Osteocyte (in vitro differentiated cells): ENCODE results near the gene SP6. TPM values are rescaled to one million over a fixed set of nuclear protein-coding genes. Genes with fewer than 3 reads are reported as not detected.

Source experiments
- DNase-seq: peaks from one replicate; pipeline ENCODE4 v3.0.0; 2021; ENCODE audit warnings: mixed read lengths; ENCODE audit not compliant: unreplicated experiment; ENCODE audit errors: extremely low spot score
- H3K27ac Mint-ChIP-seq: one replicate; pipeline ENCODE4 v1.8.0; 2021; ENCODE audit warnings: mild to moderate bottlenecking, mixed read lengths; ENCODE audit not compliant: unreplicated experiment
- H3K27me3 Mint-ChIP-seq: one replicate; pipeline ENCODE4 v1.8.0; 2021; ENCODE audit warnings: mixed read lengths; ENCODE audit not compliant: unreplicated experiment
- H3K36me3 Mint-ChIP-seq: one replicate; pipeline ENCODE4 v1.8.0; 2021; ENCODE audit warnings: mixed read lengths; ENCODE audit not compliant: unreplicated experiment
- H3K4me1 Mint-ChIP-seq: one replicate; pipeline ENCODE4 v1.8.0; 2021; ENCODE audit warnings: mixed read lengths; ENCODE audit not compliant: unreplicated experiment
- H3K4me3 Mint-ChIP-seq: one replicate; pipeline ENCODE4 v1.8.0; 2021; ENCODE audit warnings: mild to moderate bottlenecking, moderate library complexity, mixed read lengths; ENCODE audit not compliant: unreplicated experiment
- H3K9me3 Mint-ChIP-seq: one replicate; pipeline ENCODE4 v1.8.0; 2021; ENCODE audit warnings: mixed read lengths; ENCODE audit not compliant: unreplicated experiment
- total RNA-seq: library from RNA; stranded (reverse); gene quantifications from 2 replicates; pipeline ENCODE4 v1.2.1, GENCODE V29; 2021
- TF ChIP-seq, protein P1 (sequence below): fragments of 200-600 bp; sonication (generic); IDR thresholded peaks from 2 replicates; pipeline ENCODE4 v1.5.0; 2021; ENCODE audit warnings: antibody characterized with exemption, mild to moderate bottlenecking, moderate library complexity

The SP6 gene
- total RNA-seq, 1 donor from 2014 or later = 0.16 TPM

- peaks cover 25% of the 10 kb centered on the region for H3K4me1 Mint-ChIP-seq
- no peaks in the 10 kb centered on the region for H3K9me3 Mint-ChIP-seq
Observed at GRCh38 chr17:47860386-47860785, 9.4 kb upstream of the SP6 start.

GRCh38 chr17:47857551-47858455 lies 6.8 kb upstream of the SP6 start:
- peaks cover 8% of the 10 kb centered on the region for H3K4me1 Mint-ChIP-seq
- no peaks in the 10 kb centered on the region for H3K9me3 Mint-ChIP-seq
- H3K27me3 Mint-ChIP-seq = peaks cover 33% of the 10 kb centered on the region
- no peak for DNase-seq
- no peaks in the 10 kb centered on the region for H3K36me3 Mint-ChIP-seq
- TF ChIP-seq, protein P1, sequence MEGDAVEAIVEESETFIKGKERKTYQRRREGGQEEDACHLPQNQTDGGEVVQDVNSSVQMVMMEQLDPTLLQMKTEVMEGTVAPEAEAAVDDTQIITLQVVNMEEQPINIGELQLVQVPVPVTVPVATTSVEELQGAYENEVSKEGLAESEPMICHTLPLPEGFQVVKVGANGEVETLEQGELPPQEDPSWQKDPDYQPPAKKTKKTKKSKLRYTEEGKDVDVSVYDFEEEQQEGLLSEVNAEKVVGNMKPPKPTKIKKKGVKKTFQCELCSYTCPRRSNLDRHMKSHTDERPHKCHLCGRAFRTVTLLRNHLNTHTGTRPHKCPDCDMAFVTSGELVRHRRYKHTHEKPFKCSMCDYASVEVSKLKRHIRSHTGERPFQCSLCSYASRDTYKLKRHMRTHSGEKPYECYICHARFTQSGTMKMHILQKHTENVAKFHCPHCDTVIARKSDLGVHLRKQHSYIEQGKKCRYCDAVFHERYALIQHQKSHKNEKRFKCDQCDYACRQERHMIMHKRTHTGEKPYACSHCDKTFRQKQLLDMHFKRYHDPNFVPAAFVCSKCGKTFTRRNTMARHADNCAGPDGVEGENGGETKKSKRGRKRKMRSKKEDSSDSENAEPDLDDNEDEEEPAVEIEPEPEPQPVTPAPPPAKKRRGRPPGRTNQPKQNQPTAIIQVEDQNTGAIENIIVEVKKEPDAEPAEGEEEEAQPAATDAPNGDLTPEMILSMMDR = no peak
- no peak overlapping the region for H3K27ac Mint-ChIP-seq
- no peak overlapping the region for H3K4me3 Mint-ChIP-seq

More at GRCh38 chr17:47860386-47860785, 9.4 kb upstream of the SP6 start:
- DNase-seq = no peak
- H3K4me3 Mint-ChIP-seq = no peak overlapping the region
- TF ChIP-seq, protein P1 = no peak
- no peak overlapping the region for H3K27ac Mint-ChIP-seq
- H3K27me3 Mint-ChIP-seq = peaks cover 7% of the 10 kb centered on the region
- H3K36me3 Mint-ChIP-seq = peaks cover 2% of the 10 kb centered on the region

DNA sequence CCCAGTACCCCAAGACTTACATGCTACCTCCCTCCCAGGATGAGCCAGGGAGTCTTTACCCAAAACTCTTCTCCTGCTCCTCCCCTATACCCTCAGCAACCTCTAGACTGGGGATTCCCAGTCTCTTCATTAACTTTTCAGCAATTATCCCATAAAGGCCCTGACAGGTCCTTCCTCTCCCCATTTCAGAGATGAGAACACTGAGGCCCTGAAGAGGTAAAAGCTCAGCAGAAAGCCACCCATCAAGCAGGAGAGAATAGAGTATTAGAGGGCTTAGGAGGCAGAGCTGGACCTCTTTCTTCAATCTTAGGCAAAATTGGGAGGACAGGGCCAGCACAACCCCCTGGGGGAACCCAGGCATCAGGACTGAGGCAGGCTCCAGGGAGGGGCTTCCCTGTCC lies 5.9 kb upstream of the SP6 start:
- H3K4me3 Mint-ChIP-seq = no peak overlapping the region
- peaks cover 6% of the 10 kb centered on the region for H3K4me1 Mint-ChIP-seq
- no peak overlapping the region for H3K27ac Mint-ChIP-seq
- H3K36me3 Mint-ChIP-seq = no peaks in the 10 kb centered on the region
- TF ChIP-seq, protein P1 = no peak
- DNase-seq = no peak
- H3K9me3 Mint-ChIP-seq = no peaks in the 10 kb centered on the region
- H3K27me3 Mint-ChIP-seq = peaks cover 43% of the 10 kb centered on the region

DNA sequence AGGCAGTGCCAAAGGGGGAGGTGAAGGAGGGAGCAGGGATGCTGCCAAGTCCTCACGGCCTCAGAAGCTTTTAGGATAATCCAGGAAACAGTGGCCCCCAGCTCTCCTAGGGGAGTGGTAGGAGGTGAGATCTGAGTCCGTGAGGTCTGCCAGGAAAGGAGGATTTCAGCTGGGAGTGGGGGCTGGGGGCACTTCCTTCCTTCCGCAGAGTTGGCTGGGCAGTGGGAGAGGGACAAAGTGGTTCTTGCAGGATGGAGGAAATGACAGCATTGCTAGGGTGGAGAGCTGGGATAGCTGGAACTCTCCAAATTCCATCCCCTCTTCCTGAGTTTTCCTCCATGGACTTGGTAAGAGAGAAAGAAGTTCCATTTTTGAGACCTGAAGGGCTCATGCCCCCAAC lies 4.8 kb upstream of the SP6 start:
- Mint-ChIP-seq H3K4me1 (peaks cover 8% of the 10 kb centered on the region), H3K9me3 (no peaks in the 10 kb centered on the region), H3K4me3 (no peak overlapping the region), H3K27me3 (peaks cover 44% of the 10 kb centered on the region), H3K27ac (no peak overlapping the region), H3K36me3 (no peaks in the 10 kb centered on the region)
- TF ChIP-seq, protein P1 = no peak
- DNase-seq = no peak

DNA sequence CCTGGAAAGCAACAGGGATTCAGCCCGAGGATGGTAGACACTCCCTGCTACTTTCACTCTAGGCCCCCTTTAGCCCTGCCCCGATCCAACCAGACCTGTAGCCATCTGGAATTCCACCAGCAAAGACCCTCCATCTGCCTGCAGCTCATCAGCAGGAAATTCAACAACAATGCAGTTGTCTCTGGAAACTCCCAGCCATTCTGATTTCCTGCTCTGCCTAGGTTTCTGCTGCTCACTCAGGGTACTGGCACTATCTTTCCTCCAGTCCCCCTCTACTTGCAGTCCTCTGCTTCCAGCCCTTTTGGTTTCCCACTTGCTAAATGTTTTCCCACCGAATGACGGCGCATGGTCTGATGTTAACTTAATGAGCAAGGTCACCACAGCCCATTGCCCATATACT lies 2.7 kb upstream of the SP6 start:
- no peak overlapping the region for H3K4me3 Mint-ChIP-seq
- H3K27me3 Mint-ChIP-seq = peaks cover 55% of the 10 kb centered on the region
- no peak overlapping the region for H3K27ac Mint-ChIP-seq
- DNase-seq = no peak
- H3K9me3 Mint-ChIP-seq = no peaks in the 10 kb centered on the region
- peaks cover 12% of the 10 kb centered on the region for H3K4me1 Mint-ChIP-seq
- TF ChIP-seq, protein P1 = no peak
- H3K36me3 Mint-ChIP-seq = no peaks in the 10 kb centered on the region
